ENCODE data around the gene LHPP.

The LHPP gene

DNA sequence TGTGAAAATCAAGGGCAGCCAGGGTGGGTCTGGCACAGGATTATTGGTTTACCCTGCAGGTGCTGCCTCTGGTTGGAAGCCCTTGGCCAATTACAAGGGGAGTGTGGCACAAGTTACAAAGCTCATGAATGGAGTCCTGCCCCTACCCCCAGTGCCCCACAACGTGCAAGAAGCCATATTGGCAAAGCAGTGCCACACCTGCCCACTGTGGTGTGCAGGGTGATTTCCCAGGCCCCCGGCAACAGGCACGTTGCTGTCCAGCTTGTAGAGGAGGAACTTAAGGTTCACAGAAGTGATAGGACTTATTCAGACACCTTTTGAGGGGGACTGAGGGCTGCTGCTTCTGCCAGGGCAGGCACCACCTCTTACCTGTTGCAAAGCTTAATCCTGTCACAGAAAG, 11.4 kb downstream of the LHPP start:
- no peak for ATAC-seq

DNA sequence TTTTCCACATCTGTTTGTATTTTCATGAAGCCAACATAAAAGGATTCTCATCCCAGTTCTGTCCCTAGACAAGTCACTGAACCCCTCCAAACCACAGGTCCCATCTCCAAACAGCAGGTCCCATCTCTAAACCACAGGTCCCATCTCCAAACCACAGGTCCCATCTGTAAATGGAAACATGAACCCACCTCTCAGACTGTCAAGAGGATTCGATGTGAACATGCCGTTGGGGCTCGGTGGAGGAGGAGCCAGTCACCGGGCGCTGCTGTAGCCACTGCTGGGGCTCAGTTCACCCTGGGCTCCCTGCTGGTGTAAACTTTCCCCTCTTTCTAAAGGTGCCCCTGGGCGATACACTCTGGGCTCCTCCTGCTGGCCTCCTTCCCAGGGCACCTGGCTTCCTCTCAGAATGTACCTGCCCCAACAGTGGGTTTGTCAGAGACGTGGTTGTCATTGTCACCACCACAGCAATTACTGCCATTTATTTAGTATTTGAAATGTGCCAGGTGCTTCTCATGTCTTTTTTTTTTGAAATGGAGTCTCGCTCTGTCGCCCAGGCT, 13.0 kb downstream of the LHPP start:
- no peak for ATAC-seq

DNA sequence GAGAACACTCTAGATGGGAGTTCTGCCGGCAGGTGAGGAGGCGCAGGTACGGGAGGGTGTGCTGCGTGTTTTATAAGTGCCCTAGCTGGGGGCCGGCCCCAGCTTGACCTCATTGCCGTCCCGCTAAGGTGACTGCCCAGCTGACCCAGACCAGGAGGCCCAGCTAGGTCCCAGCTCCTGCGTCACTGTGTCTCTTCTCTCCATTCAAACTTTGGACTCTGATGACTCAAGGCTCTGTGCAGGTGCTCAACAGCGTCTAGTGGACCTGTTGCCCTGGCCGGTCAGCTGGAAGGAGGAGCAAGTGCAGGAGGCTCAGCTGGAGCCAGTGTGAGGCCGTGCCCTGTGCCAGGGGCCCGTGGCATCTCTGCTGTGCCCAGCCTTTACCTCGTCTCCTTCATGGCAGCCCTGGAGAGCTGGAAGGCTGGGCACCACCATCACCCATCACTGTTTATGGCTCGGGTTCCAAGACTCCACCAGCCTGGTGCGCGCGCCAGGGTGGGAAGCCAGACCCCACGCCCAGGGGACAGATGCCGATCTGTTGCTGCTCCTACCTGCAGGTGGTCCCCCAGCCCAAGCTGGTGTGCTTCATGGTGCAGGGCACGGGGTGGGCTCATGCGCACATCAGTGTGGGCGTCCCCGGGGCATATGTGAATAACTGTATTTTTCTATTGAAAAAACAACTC, 14.6 kb downstream of the LHPP start:
- no peak for ATAC-seq

DNA sequence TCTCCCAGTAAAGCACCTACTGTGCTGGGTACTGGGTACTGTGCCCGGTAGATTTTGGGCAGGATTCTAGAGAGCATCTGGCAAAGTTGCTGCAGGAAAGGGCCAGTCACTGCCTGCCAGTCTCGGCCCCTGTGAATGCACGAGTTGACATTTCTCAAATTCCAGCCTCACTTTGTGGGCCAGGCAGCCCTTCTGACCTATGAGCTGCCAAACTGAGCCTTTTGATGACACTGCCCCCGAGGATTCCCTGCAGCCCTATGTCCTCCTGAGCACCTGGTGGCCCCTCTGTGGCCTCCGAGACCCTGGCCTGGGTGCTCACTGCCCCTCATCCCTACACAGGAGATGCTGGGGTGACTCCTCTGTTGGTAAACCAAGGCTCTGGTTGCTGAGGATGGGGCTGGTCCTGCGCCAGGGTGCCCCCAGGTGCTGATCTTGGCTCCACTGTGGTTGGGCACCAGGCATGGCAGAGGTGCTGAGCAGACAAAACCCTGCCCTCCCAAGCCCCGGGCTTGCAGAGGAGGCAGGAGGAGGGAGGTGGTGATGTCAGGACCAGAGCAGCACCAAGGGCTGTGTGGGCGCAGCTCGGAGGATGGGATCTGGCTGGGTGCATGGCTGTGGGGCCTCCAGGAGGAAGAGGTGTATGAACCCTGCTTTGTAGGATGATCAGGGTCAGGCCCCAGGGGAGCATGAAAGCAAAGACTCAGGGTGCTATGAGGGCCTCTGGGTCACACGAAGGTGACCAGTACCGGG, 16.2 kb downstream of the LHPP start:
- ATAC-seq = no peak

DNA sequence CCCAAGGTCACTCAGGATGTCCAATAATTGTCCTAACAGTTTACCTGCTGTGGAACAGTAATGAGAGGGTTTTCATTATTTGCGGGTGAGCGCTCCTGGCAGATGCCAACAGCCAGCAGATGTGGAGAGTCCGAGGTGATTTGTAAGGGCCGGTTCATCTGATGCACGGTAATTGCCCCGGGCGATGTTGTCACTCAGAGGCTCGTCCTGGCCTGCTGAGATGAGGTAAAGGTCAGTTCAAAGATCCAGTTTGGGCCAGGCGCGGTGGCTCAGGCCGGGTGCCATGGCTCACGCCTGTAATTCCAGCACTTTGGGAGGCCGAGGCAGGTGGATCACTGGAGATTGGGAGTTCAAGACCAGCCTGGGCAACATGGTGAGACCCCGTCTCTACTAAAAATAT, 16.9 kb downstream of the LHPP start:
- no peak for ATAC-seq

DNA sequence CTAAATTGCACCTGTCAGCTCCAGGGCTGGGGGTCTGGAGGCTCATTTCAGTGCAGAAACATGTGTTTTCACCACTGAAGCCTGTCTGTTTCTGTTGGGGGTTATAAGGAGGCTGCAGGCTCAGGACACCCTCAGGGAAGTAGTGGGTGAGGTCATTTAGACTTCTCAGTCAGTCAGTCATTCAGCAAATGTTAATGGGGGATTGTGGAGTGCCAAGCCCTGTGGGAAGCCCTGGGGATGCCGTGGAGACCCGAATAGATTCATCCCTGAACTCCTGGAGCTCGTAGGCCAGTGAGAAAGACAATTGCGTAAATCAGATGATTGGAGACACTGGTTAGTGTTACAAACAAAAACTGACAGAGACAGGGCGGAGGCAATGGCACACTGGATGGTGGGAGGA, 19.2 kb downstream of the LHPP start:
- ATAC-seq = no peak

DNA sequence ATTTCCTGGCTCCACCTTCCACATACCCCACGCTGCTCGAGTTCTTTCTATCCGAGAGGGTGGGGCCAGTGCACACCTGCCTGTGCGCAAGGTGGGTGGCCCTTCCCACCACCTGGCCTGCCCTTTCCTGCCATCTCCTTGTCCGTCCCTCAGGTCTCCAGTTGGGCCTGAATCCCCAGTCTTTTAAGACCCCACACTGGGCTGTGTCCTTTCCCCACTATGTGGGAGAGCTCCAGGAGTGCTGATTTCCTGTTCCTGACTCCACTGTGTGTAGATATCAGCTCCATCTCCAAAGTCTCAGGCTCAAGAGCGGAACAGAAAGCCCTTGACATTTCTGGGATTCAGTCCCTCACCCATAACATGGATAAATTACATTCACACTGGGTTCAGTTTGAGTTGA, 20.1 kb downstream of the LHPP start:
- ATAC-seq = no peak

DNA sequence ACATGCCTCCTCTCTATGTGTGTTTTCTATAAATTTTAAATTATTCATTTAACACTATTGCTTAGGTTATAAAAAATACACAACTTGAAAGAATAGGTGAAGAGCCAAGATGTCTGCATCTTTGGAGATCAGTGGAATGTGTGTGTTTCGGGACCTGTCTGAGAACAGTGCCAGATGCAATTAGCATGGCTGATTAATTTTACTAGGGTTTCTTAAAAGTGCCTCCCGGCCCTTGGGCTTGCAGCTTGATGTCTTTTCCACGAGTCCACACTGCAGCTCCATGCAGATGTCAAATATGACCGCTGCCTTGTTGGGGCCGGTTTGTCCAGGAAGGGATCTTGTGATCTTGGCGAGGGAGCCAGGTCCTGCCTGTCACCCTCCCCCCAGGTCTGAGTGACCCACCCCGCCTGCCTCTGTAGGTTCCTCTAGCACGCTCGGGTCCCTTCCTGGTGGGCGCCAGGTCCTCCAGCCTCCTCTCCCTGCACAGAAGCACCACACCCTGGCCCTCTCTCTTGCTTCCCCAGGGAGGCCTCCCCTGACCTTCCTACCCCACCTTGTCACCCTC, 20.7 kb downstream of the LHPP start:
- no peak for ATAC-seq

DNA sequence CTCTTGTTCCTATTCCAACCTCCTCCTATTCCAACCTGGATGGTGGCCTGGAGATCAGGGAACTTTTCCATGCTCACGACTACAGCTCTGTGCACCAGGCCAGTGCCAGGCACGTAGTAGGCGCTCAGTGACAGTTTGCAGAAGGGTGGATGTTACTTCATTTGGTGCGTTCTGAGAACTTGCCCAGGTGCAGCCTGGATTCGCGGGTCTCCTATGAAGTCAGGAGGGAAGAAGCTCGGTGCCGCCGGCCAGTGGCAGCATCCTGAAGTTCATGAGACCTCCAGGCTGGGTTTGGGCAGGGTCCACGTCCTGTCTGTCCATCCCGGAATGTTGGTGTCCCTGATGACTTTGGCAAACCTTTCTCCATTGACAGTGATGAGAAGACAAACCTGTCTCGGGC, 21.3 kb downstream of the LHPP start:
- no peak for ATAC-seq

DNA sequence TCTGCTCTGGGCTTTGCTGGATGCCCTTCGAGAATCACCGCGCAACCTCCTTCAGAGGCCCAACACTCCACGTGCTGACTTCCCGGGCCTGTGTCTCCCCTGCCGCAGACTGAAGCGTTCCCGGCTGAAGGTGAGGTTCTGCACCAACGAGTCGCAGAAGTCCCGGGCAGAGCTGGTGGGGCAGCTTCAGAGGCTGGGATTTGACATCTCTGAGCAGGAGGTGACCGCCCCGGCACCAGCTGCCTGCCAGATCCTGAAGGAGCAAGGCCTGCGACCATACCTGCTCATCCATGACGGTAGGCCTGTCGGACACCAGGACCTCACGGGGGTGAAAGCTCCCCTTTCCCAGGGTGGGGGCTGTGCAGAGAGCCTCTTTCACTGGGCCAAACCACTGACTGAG, 22.4 kb downstream of the LHPP start:
- no peak for ATAC-seq

DNA sequence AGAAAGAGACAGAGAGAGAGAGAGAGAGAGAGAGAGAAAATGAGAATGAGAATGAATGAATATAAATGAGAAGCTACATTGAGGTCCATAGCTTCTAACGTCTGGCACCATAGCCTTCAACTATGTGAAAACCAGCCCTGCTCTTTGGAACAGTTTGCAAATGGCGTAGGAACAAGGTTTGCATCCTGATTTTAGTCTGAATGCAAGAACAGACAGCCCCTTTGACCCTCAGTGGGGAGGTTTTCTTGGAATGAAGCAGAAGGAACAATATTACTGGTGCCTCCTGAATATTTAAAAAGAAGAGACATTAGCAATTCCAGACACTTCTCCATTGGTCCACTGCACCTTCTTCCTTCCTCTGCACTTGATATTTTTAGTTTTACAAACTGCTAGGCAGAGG, 23.0 kb downstream of the LHPP start:
- no peak for ATAC-seq

DNA sequence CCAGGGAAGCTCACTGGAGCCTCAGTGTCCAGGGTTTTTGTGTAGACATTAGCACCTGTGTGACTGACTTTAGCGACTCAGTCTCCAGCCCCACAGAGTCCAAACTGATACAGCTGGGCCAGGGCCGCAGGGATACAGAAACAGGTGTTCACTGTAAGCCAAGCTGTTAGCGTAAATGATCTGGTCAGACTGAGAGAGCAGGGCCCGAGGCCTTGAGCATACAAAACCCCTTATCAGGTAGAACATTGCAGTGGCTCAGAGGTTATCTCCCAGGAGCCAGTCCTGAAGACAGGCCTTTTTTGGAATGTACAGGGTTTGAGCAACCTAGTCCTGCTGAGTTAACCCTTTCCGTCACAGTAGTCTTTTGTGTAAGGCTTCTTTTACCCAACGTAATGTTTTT, 25.0 kb downstream of the LHPP start:
- no peak for ATAC-seq

DNA sequence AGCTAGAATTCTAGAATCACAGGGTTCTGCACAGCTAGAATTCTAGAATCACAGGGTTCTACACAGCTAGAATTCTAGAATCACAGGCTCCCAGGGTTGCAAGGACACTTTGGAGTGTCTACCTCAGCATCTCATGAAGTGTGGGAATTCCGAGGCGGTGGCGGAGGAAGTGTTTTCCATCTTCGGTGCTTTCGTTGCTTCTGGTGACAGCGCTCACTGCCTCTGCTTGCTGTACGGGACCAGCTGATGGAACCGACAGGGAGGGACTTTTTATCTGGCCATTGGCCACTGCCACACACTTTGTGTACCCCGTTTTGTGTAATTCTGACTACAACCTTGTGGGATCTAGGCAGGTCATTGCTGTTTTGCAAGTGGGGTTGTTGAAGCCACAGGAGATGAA, 29.5 kb downstream of the LHPP start:
- no peak for ATAC-seq

DNA sequence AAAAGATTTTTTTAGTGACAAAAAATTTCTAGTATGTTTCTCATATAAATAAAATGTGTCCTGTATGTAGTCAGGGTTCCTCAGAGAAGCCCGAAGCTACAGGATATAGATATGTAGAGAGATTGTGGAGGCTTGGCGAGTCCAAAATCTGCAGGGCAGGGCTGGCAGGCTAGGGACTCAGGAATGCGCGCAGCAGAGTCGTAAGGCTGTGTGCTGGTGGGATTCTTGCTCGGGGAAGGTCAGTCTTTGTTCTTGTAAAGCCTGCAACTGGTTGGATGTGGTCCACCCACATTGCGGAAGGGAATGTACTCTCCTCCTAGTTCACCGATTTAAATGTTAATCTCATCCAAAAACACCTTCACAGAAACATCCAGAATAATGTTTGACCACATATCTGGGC, 30.6 kb downstream of the LHPP start:
- no peak for ATAC-seq

DNA sequence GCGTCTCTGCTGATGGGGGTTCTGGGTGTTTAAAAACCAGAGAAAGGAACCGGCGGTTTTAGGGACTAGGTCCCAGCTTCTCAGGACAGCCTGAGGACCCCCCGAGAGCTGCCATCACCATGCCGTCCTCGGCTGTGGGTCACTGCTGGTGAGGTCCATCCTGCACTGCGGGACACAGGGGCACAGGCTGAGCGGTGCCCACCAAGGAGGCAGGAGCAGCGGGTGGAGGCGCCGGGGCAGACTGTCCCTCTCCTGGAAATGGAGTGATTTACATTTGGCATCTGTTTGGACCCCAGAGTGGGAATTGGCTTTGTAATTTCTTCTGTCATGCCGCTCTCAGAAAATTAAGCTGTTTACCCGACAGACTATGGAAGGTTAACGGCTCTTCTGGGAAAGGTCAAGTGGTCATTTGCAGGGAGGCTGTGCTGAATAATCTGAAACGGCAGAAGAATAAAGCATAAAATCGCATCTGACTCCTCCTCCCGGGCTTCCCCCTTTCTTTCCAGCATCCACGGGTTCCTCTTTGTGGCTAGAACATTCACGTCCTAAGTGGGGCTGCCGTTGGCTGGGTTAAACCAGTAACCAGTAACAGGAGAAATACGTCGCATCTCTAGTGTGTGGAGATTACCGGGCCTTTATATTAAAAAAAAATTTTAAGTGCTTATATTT, 31.7 kb downstream of the LHPP start:
- no peak for ATAC-seq

DNA sequence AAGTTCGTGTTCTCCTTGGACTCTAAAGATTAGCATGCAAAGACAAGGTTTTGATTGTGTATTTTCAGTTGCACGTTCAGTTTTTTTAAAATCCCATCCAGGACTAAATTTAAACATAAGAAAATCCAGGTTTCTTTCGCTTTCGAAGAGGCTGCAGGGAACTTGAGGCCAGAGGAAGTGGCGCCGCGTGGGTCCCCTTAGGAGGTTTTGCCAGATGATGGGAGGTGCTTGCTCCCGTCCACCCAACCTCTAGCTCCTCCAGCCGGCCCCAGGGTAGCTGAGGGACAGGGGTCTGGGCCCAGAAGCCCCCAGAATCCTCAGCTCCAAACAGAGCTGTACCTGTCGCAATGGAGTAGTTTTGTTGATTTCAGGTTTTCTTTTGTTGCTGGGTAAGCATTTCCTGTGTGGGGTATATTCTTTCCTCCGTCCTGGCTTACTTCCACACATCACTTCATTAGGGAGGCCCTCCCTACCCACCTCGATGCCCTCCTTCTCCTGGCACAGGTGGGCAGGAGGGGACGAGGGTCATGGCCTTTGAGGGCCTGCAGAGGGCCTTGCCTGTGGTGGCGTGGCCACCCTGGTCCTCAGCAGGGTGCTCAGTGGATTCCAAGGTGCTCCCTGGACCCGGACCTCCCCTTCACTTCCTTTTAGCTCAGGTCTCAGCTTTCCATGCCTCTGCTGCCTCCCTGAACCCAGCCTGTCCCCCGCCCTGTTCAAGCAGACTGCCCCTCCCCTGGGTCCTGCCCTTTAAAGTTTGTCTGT, 32.6 kb downstream of the LHPP start:
- ATAC-seq = no peak

DNA sequence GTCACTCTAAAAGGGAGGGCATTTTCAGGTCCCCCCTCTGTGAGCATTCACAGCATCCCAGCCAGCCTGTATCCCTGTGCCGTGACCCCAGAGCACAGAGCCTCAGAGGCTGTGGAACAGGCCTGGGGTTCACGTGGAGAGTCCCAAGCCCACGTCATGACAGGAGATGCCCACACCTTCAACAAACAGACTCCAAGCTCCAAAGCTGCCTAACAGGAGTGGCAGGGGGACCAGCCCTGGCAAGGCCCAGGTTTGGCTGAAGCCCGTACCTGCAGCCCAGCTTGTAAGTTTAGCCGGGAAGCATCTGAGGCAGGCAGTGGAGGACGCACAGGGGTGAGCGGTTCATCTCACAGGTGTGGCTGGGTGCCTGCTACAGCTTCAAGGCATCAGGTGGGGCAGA, 33.5 kb downstream of the LHPP start:
- no peak for ATAC-seq

DNA sequence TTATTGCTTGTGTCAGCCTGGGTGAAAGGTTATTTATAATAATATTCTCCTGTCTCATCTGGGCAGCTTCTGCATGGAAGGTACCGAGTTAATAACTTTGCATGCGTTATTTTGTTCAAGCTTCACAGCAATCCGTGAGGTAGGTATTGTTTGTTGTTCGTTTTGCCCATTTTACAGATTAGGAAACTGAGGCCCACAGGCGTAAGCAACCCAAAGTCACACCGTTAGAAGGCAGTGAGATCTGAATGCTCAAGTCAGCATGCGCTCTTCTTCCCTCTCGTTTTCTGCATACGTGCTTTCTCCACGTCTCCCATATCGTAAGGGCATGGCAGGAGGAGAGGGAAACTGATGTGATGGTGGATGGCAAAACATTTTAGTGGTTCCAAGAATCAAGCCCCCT, 34.1 kb downstream of the LHPP start:
- no peak for ATAC-seq

DNA sequence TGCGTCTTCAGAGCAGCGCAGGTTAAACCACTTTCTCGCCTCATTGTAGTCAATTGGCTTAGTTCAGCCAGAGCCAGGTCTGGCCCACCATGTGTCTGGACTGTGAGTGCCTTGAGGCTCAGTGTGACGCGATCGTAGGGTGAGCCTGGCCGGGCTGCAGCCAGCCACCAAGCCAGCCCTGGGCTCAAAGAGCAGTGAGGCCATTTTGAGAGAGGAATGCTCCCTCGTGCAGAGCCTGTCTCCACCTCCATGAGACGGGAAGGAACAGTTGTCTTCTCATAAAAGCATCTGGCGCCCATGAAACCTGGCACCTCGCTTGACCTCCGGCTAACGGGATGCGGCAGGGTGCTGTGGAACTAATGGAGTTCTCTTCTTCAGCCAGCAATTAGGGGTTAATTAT, 34.5 kb downstream of the LHPP start:
- ATAC-seq = no peak

DNA sequence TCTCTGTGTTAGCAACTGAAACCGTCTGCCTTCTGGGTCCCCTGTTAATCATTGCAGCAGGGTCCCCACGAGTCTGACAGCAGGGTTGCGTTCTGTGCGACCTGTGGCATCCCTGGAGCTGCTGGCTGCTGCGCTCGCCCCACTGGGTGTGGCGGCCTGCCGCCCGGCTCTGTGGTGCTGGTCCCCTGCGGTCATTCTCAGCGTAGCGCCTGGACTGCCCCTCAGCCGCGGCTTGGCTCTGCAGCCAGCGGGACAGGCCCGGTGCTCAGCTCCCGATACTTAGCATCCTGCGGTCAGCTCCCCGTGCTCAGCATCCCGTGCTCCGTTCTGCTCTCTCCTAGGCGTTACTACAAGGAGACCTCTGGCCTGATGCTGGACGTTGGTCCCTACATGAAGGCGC, 35.0 kb downstream of the LHPP start:
- no peak for ATAC-seq

DNA sequence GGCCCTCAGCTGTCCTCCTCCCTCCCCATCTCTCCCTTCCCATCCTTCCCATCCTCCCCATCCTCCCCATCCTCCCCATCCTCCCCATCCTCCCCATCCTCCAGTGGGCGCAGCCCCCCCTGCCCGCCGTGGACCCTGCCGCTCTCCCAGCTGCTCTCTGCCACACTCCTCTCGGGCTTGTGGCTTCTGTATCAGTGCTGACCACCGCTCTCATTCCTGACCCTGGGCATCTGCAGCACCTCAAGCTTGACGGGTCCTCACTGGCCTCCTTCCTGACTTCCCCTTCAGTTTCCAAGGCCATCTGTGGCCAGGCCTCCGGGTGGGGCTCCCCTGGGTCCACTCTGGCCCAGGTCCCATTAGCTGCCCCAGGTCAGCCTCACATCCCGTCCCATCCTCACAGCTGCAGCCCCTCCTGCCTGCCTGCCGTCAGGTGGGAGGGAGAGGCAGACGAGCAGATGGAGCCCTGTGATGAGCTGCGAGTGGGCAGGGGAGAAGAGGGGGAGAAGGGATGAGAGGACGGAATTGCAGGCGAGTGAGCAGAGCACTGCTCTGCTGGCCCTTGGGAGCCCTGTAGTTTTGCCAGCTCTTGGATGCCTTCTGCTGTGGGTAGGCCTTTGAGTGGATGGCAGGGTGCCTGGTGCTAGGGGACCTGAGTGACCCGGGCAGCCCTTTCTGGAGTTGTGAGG, 35.7 kb downstream of the LHPP start:
- no peak for ATAC-seq

DNA sequence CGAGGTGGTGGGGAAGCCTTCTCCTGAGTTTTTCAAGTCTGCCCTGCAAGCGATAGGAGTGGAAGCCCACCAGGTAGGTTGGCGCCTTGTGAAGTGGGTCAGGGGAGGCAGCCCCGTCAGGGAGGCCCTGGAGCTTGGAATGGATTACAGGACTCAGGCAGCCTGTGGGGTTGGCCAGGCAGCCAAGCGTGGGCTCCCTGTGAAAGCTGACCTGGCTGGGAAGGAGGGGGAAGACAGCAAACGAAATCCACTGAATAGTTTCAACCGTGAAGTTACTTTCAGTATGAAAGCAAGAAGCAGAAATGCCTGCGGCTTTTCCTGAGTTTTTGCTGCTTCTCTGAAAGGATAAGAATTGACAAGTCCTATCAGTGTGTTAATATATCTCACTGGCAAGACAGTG, 36.4 kb downstream of the LHPP start:
- ATAC-seq = no peak

Data from activated CD4-positive, CD25-positive, alpha-beta regulatory T cell treated with anti-CD3 and anti-CD28 coated beads, Interleukin-2, amount 50 U/mL, for 24 hours (primary cell).